HG03175 (cell line): ENCODE measurements around the gene CABP1.
A peak's percentile ranks its signal among the peaks of the same experiment; 100 is the strongest.
"Not testable (repeated sequence)": the region's sequence is repeated elsewhere in the genome, so short reads cannot be mapped to it uniquely, and the experiment has no call there.

Experiments used
- ATAC-seq: cut with Tn5 transposase; IDR thresholded peaks from one replicate; pipeline ENCODE4 v1.9.1; 2021; ENCODE audit warnings: mild to moderate bottlenecking, moderate library complexity; ENCODE audit not compliant: unreplicated experiment

CABP1 gene

GRCh38 chr12:120663741-120664140 lies 23.3 kb downstream of the CABP1 start:
- no peak for ATAC-seq

GRCh38 chr12:120666571-120667390 lies 26.4 kb downstream of the CABP1 start:
- no peak for ATAC-seq

- ATAC-seq = no peak
Observed at GRCh38 chr12:120668091-120668867, 27.9 kb downstream of the CABP1 start.

- ATAC-seq = peak; percentile 72
Observed at GRCh38 chr12:120668868-120669840, 28.7 kb downstream of the CABP1 start.

- ATAC-seq = not testable (repeated sequence)
Observed at GRCh38 chr12:120670237-120670636, 29.8 kb downstream of the CABP1 start.

DNA sequence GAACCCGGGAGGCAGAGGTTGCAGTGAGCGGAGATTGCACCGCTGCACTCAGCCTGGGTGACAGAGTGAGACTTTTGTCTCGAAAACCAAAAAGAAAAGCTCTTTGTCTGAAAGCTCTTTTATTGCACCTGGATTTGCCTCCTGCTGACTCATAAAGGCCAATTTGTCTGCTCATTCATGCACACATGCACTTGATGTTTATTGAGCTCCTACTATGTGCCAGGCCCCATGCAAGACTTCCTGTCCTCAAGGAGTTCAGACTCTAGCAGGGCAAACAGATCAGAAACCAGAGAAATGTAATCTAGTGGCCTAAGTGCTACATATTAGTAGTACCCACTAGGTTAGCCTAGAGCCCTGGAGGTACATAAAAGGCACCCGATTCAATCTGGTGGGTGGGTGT lies 30.2 kb downstream of the CABP1 start:
- ATAC-seq = no peak

GRCh38 chr12:120674097-120674636 lies 33.7 kb downstream of the CABP1 start:
- no peak for ATAC-seq

DNA sequence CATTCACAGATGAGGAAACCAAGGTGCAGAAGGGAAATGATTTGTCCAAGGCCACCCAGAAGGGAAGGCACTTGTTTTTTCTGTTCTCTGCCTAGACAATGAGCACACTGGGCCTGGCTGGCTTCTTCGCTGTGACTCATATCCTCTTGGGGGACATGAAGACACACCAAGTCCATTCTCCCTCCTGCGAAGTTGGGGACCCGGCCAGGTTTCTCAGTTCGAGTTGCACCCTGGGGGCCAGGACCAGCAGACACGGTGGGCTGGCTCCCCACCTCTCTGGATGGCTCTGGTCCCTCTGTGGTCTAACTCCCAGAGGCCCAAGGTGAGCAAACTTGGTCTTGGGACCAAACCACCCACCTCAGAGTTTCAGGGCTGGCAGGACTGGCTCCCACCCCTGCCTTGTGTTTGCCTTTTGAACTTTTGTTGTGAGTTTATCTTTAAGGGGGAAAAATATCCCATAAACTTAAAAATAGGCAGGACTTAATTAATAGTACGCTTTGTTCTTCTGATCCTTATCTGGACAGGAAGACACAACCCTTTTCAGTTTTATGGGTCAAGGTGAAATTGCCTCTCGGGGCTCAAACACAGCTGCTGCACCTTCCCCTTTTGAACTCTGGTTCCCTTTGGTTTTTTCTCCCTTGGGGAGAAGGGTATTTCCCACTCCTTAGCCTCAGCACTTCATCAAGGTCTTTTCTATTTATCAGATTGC lies 37.5 kb downstream of the CABP1 start:
- ATAC-seq = peak; percentile 55

DNA sequence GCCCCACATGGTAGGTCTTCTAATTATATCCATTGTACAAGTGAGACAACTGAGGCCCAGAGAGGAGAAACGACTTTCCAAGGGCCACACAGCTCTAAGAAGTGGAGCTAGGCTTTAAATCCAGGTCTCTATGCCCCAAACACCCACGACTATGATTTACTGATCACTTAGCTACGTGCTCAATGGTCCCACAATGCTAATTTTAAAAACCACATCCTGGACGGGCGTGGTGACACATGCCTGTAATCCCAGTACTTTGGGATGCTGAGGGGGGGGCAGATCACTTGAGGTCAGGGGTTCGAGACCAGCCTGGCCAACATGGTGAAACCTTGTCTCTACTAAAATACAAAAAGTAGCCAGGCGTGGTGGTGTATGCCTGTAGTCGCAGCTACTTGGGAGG lies 38.1 kb downstream of the CABP1 start:
- no peak for ATAC-seq

- ATAC-seq = no peak
Observed at GRCh38 chr12:120680165-120680738, 39.8 kb downstream of the CABP1 start.

GRCh38 chr12:120684523-120684932 lies 44.1 kb downstream of the CABP1 start:
- no peak for ATAC-seq

- ATAC-seq = no peak
Observed at GRCh38 chr12:120685522-120685921, 45.1 kb downstream of the CABP1 start.

DNA sequence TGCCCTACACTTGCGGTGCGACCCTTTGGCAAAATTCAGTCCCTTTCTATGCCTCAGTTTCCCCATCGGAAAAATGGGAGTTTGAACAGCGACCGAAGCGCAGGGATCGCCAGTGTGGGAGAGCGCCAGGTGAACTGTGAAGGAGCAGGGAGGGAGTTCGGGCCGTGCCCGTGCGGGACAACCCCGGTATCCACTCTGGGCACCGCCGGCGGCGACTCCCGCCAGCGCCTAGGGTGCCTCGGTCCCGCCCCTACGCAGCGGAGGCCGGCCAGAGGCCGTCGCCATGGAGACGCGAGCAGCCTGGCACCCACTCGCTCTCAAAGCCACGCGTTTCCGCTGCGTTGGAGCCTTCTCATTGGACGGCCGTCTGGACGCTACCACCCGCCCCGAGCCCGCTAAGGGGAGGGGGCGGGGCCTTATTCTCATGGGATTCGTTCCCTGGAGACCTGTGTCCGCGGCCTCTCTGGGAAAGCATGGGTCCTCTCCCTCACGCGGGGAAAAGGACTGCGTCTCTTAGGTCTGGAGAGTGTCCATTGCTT lies 45.8 kb downstream of the CABP1 start:
- peak; percentile 73 for ATAC-seq

- peak; percentile 63 for ATAC-seq
Observed at GRCh38 chr12:120686690-120687577, 46.5 kb downstream of the CABP1 start, which contains the start of gene MLEC. Gene MLEC, plus strand, starts transcription at chr12:120687149. Its CDS starts 148 bp downstream, at chr12:120687297.

DNA sequence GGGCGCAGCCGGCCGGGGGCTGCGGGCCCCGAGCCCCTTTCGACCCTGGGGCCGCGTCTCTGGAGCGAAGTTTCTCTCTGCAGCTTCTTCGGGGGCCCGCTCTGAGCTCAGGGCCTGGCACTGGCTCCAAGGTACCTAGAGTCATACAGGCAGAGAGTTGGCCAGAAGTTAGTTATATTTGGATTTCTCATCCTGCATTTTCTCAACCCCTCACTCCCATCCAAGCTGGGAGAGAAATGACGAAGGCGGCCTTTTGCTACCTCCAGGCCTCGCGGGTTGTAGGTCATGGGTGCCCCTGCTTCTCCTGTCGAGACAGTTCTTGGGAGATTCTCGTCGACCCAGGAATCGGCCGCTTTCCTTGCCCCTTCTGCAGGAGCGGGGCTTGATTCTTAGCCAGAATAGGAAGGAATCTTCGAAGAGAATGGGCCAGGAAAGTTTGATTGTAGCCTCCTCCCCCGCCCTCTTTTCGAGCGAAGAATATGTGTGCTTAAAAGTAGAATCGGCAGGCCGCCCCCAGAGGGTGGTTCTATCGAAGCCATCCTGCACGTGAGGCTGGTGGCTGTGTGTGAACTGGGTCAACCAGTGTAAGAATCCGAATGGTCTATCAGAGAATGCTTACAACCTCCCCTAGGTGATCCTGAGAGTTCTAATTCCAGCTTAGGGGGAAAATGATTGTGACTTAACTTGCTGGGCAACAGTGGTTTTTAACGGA lies 47.3 kb downstream of the CABP1 start:
- ATAC-seq = no peak

DNA sequence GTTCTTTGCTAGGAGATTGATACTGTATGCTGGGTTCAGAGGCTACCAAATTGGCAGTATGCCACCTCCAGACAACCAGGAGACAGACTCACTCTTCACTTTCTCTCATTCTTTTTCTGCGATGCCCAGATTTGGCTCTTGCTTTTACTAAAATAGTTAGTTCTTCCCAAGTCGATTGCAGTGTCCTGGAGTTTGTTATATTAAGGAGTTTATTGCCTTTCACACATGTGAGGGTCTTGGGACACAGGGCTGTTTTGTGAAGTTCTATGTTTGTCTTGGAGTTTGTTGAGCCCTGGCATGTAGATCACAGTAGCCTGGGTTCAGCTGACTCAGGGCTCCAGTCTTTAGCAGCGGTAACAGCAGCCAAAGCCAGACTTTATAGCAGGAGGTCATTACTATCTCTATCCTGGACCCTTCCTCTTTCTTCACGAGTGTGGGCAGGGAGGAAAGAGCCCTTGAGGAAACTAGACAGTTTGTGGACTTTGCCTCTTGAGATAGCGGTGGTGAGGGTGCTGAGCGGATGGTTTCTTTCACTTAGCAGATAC lies 48.2 kb downstream of the CABP1 start:
- ATAC-seq = no peak

DNA sequence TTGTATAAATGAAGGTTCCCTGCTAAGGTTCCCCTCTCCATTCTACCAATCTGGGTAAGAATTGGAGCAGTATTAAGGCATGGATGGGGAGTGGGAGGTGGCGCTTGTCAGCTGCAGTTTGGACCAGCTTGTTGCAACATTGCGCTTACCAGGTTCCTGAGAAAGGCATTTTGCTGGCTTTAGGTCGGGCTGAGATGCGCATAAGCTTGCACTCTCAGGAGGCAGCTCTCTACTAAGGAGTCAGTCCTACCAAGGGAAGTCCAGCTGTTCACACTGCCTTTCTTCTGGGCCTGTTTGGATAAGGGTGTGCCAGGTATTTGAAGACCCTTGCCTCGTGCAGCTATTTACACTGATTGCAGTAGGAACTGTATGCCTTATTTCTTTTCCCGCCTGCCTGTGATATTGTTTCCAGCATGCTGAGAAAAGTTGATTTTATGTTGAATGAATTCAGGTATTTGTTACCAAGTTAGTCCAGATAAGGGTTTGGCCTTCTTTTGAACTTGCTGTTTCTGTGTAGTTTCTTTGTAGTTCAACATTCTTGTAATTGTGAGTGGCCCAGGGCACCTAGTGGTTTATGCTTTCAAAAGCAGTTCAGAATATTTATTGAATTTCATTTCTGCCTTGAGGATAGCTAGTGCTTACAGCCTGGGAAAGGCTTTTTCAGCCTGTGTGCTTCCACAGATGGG lies 49.1 kb downstream of the CABP1 start:
- ATAC-seq = no peak
